GM12878 (cell line): ENCODE data around the gene PLVAP.

Source experiments
- EZH2 ChIP-seq: IDR thresholded peaks from 2 replicates; pipeline ENCODE4 v1.6.1; 2012; ENCODE audit warnings: low read depth, mild to moderate bottlenecking, control low read depth, inconsistent platforms, low read length, borderline replicate concordance; ENCODE audit not compliant: control insufficient read depth
- HDGF ChIP-seq: fragments of 450-650 bp; IDR thresholded peaks from 2 replicates; pipeline ENCODE4 v1.6.1; 2016; ENCODE audit warnings: antibody characterized with exemption
- IKZF1 ChIP-seq: fragments of 450-650 bp; conservative IDR thresholded peaks from 2 replicates; pipeline ENCODE4 v1.6.1; 2017; ENCODE audit warnings: antibody characterized with exemption, mild to moderate bottlenecking
- JUND ChIP-seq: IDR thresholded peaks from 2 replicates; pipeline ENCODE4 v1.6.1; 2012; ENCODE audit warnings: low read depth, mild to moderate bottlenecking, low read length, improper control_type of control experiment, moderate library complexity
- ZNF687 ChIP-seq: fragments of 450-650 bp; IDR thresholded peaks from 2 replicates; pipeline ENCODE4 v1.6.1; 2017; ENCODE audit warnings: mild to moderate bottlenecking, moderate library complexity
- TF ChIP-seq, protein P1 (sequence below): IDR thresholded peaks from 2 replicates; pipeline ENCODE4 v1.6.1; 2012; ENCODE audit warnings: low read depth, low read length, improper control_type of control experiment

GRCh38 chr19:17335575-17335974 lies 41.6 kb downstream of the PLVAP start:
- TF ChIP-seq HDGF, result no peak
- TF ChIP-seq, protein P1, sequence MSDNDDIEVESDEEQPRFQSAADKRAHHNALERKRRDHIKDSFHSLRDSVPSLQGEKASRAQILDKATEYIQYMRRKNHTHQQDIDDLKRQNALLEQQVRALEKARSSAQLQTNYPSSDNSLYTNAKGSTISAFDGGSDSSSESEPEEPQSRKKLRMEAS, result no peak
- TF ChIP-seq EZH2, result no peak
- no peak for TF ChIP-seq JUND
- TF ChIP-seq IKZF1, result no peak
- TF ChIP-seq ZNF687, result no peak
